Osteocyte (in vitro differentiated cells): ENCODE measurements around the gene GLIS1. TPM values are rescaled to one million over a fixed set of nuclear protein-coding genes. Genes with fewer than 3 reads are reported as not detected.

ENCODE experiments used
- DNase-seq: peaks from one replicate; pipeline ENCODE4 v3.0.0; 2021; ENCODE audit warnings: mixed read lengths; ENCODE audit not compliant: unreplicated experiment; ENCODE audit errors: extremely low spot score
- H3K27ac Mint-ChIP-seq: one replicate; pipeline ENCODE4 v1.8.0; 2021; ENCODE audit warnings: mild to moderate bottlenecking, mixed read lengths; ENCODE audit not compliant: unreplicated experiment
- H3K27me3 Mint-ChIP-seq: one replicate; pipeline ENCODE4 v1.8.0; 2021; ENCODE audit warnings: mixed read lengths; ENCODE audit not compliant: unreplicated experiment
- H3K36me3 Mint-ChIP-seq: one replicate; pipeline ENCODE4 v1.8.0; 2021; ENCODE audit warnings: mixed read lengths; ENCODE audit not compliant: unreplicated experiment
- H3K4me1 Mint-ChIP-seq: one replicate; pipeline ENCODE4 v1.8.0; 2021; ENCODE audit warnings: mixed read lengths; ENCODE audit not compliant: unreplicated experiment
- H3K4me3 Mint-ChIP-seq: one replicate; pipeline ENCODE4 v1.8.0; 2021; ENCODE audit warnings: mild to moderate bottlenecking, moderate library complexity, mixed read lengths; ENCODE audit not compliant: unreplicated experiment
- H3K9me3 Mint-ChIP-seq: one replicate; pipeline ENCODE4 v1.8.0; 2021; ENCODE audit warnings: mixed read lengths; ENCODE audit not compliant: unreplicated experiment
- CTCF ChIP-seq: fragments of 200-600 bp; sonication (generic); IDR thresholded peaks from 2 replicates; pipeline ENCODE4 v1.5.0; 2021; ENCODE audit warnings: antibody characterized with exemption, mild to moderate bottlenecking, moderate library complexity
- total RNA-seq: library from RNA; stranded (reverse); gene quantifications from 2 replicates; pipeline ENCODE4 v1.2.1, GENCODE V29; 2021

Gene GLIS1
- total RNA-seq, 1 donor from 2014 or later, result 38.3 TPM

- peaks cover 14% of the 10 kb centered on the region for H3K36me3 Mint-ChIP-seq
- peaks cover 17% of the 10 kb centered on the region for H3K4me1 Mint-ChIP-seq
- H3K9me3 Mint-ChIP-seq, result no peaks in the 10 kb centered on the region
- no peak overlapping the region for H3K4me3 Mint-ChIP-seq
- H3K27ac Mint-ChIP-seq, result no peak overlapping the region
- DNase-seq, result no peak
- H3K27me3 Mint-ChIP-seq, result no peaks in the 10 kb centered on the region
- TF ChIP-seq CTCF, result no peak
These were observed 154.2 kb downstream of the GLIS1 start for GRCh38 chr1:53584777-53585107.

- Mint-ChIP-seq H3K9me3 (no peaks in the 10 kb centered on the region), H3K27me3 (no peaks in the 10 kb centered on the region), H3K4me1 (peaks cover 17% of the 10 kb centered on the region), H3K36me3 (peaks cover 12% of the 10 kb centered on the region), H3K4me3 (no peak overlapping the region), H3K27ac (no peak overlapping the region)
- no peak for TF ChIP-seq CTCF
- DNase-seq, result no peak
These were observed 154.8 kb downstream of the GLIS1 start for GRCh38 chr1:53583868-53584776.

- H3K27me3 Mint-ChIP-seq, result no peaks in the 10 kb centered on the region
- H3K4me1 Mint-ChIP-seq, result peaks cover 17% of the 10 kb centered on the region
- no peak for DNase-seq
- no peak overlapping the region for H3K27ac Mint-ChIP-seq
- TF ChIP-seq CTCF, result no peak
- no peak overlapping the region for H3K4me3 Mint-ChIP-seq
- H3K36me3 Mint-ChIP-seq, result peaks cover 14% of the 10 kb centered on the region
- H3K9me3 Mint-ChIP-seq, result no peaks in the 10 kb centered on the region
These were observed 155.7 kb downstream of the GLIS1 start for GRCh38 chr1:53583021-53583867.

GRCh38 chr1:53582211-53583020 is 156.5 kb downstream of the GLIS1 start:
- Mint-ChIP-seq H3K36me3 (peaks cover 14% of the 10 kb centered on the region), H3K27ac (no peak overlapping the region), H3K4me3 (no peak overlapping the region), H3K4me1 (peaks cover 18% of the 10 kb centered on the region), H3K27me3 (no peaks in the 10 kb centered on the region), H3K9me3 (no peaks in the 10 kb centered on the region)
- no peak for TF ChIP-seq CTCF
- DNase-seq, result no peak
